Glutamatergic neuron (in vitro differentiated cells): ENCODE data around the gene GNG8. TPM values are rescaled to one million over a fixed set of nuclear protein-coding genes. Genes with fewer than 3 reads are reported as not detected.
A peak's percentile ranks its signal among the peaks of the same experiment; 100 is the strongest.

Experiments
- DNase-seq: peaks from one replicate; pipeline ENCODE4 v3.0.0; 2022
- H3K27ac Mint-ChIP-seq: one replicate; pipeline ENCODE4 v1.8.0; 2020; ENCODE audit warnings: mild to moderate bottlenecking, mixed read lengths, inconsistent platforms; ENCODE audit not compliant: unreplicated experiment
- H3K27me3 Mint-ChIP-seq: one replicate; pipeline ENCODE4 v1.8.0; 2020; ENCODE audit warnings: mild to moderate bottlenecking, moderate library complexity, mixed read lengths, inconsistent platforms; ENCODE audit not compliant: unreplicated experiment
- H3K36me3 Mint-ChIP-seq: one replicate; pipeline ENCODE4 v1.8.0; 2020; ENCODE audit warnings: mild to moderate bottlenecking, mixed read lengths, inconsistent platforms; ENCODE audit not compliant: unreplicated experiment
- H3K4me1 Mint-ChIP-seq: one replicate; pipeline ENCODE4 v1.8.0; 2020; ENCODE audit warnings: mild to moderate bottlenecking, low read depth, mixed read lengths, inconsistent platforms; ENCODE audit not compliant: unreplicated experiment
- H3K4me3 Mint-ChIP-seq: one replicate; pipeline ENCODE4 v1.8.0; 2020; ENCODE audit warnings: mild to moderate bottlenecking, mixed read lengths, inconsistent platforms; ENCODE audit not compliant: unreplicated experiment
- H3K9me3 Mint-ChIP-seq: one replicate; pipeline ENCODE4 v1.8.0; 2020; ENCODE audit warnings: mild to moderate bottlenecking, moderate library complexity, mixed read lengths, inconsistent platforms; ENCODE audit not compliant: unreplicated experiment
- CTCF ChIP-seq: fragments of 200-600 bp; sonication (generic); IDR thresholded peaks from one replicate; pipeline ENCODE4 v1.5.0; 2021; ENCODE audit not compliant: partially characterized antibody, unreplicated experiment
- total RNA-seq: library from RNA; stranded (reverse); fragmentation: NEBNext Ultra II Directional; extraction: Animal tissue kit (Norgen Biotek cat#: 25700); gene quantifications from one replicate; pipeline ENCODE4 v1.2.1, GENCODE V29; 2021; ENCODE audit not compliant: unreplicated experiment

Gene GNG8
- total RNA-seq, 1 donor from 2014 or later, result 54.6 TPM

- no peak for TF ChIP-seq CTCF
- peaks cover 19% of the 10 kb centered on the region for H3K4me1 Mint-ChIP-seq
- peak overlapping the region; percentile 52 for H3K4me3 Mint-ChIP-seq
- DNase-seq, result no peak
- H3K27ac Mint-ChIP-seq, result no peak overlapping the region
- H3K36me3 Mint-ChIP-seq, result no peaks in the 10 kb centered on the region
- peaks cover 2% of the 10 kb centered on the region for H3K27me3 Mint-ChIP-seq
- peaks cover 3% of the 10 kb centered on the region for H3K9me3 Mint-ChIP-seq
Observed at GRCh38 chr19:46623915-46624502, 12.0 kb downstream of the GNG8 start.

- no peak for DNase-seq
- peaks cover 3% of the 10 kb centered on the region for H3K9me3 Mint-ChIP-seq
- H3K27ac Mint-ChIP-seq, result no peak overlapping the region
- no peaks in the 10 kb centered on the region for H3K36me3 Mint-ChIP-seq
- H3K4me3 Mint-ChIP-seq, result no peak overlapping the region
- H3K27me3 Mint-ChIP-seq, result no peaks in the 10 kb centered on the region
- H3K4me1 Mint-ChIP-seq, result peaks cover 19% of the 10 kb centered on the region
- TF ChIP-seq CTCF, result no peak
Observed at GRCh38 chr19:46622118-46622446, 13.9 kb downstream of the GNG8 start.

- Mint-ChIP-seq H3K36me3 (no peaks in the 10 kb centered on the region), H3K4me1 (peaks cover 23% of the 10 kb centered on the region), H3K9me3 (peaks cover 2% of the 10 kb centered on the region), H3K27ac (peak overlapping the region; percentile 89), H3K27me3 (peaks cover 4% of the 10 kb centered on the region), H3K4me3 (peak overlapping the region; percentile 78)
- TF ChIP-seq CTCF, result no peak
- no peak for DNase-seq
Observed at GRCh38 chr19:46621191-46622117, 14.5 kb downstream of the GNG8 start.

- Mint-ChIP-seq H3K4me3 (peak overlapping the region; percentile 78), H3K27me3 (peaks cover 4% of the 10 kb centered on the region), H3K9me3 (peaks cover 5% of the 10 kb centered on the region), H3K27ac (peak overlapping the region; percentile 89), H3K36me3 (no peaks in the 10 kb centered on the region), H3K4me1 (peaks cover 24% of the 10 kb centered on the region)
- no peak for TF ChIP-seq CTCF
- peak; percentile 59 for DNase-seq
Observed at GRCh38 chr19:46620716-46621115, 15.3 kb downstream of the GNG8 start.

GRCh38 chr19:46620267-46620666 lies 15.7 kb downstream of the GNG8 start:
- Mint-ChIP-seq H3K4me1 (peaks cover 24% of the 10 kb centered on the region), H3K27me3 (peaks cover 4% of the 10 kb centered on the region), H3K9me3 (peaks cover 5% of the 10 kb centered on the region), H3K36me3 (no peaks in the 10 kb centered on the region), H3K27ac (peak overlapping the region; percentile 89), H3K4me3 (peak overlapping the region; percentile 78)
- TF ChIP-seq CTCF, result no peak
- no peak for DNase-seq
